Mucosa of rectum (tissue), 2 donors: ENCODE results near the gene TOGARAM2.

Experiments used
- H3K27ac ChIP-seq, 2 donors: one replicate each; pipeline ENCODE4 v1.7.0; 2013; ENCODE audit warnings: inconsistent platforms in 2 of 2, low read depth in 2 of 2, low read length in 2 of 2
- H3K27me3 ChIP-seq, 2 donors: one replicate each; pipeline ENCODE4 v1.7.0; 2013; ENCODE audit warnings: low read length in 2 of 2; ENCODE audit not compliant: control insufficient read depth in 2 of 2, insufficient read depth in 2 of 2
- H3K36me3 ChIP-seq, 2 donors: one replicate each; pipeline ENCODE4 v1.7.0; 2013; ENCODE audit warnings: low read length in 2 of 2; ENCODE audit not compliant: control insufficient read depth in 2 of 2, insufficient read depth in 2 of 2
- H3K4me1 ChIP-seq, 2 donors: one replicate each; pipeline ENCODE4 v1.7.0; 2013; ENCODE audit warnings: low read length in 2 of 2, mild to moderate bottlenecking in 1 of 2; ENCODE audit not compliant: control insufficient read depth in 2 of 2, insufficient read depth in 2 of 2
- H3K4me3 ChIP-seq, 2 donors: one replicate each; pipeline ENCODE4 v1.7.0; 2013; ENCODE audit warnings: low read length in 2 of 2
- H3K9ac ChIP-seq, 2 donors: one replicate each; pipeline ENCODE4 v1.7.0; 2013; ENCODE audit warnings: low read length in 2 of 2, low read depth in 1 of 2, mild to moderate bottlenecking in 1 of 2
- H3K9me3 ChIP-seq, 2 donors: one replicate each; pipeline ENCODE4 v1.7.0; 2013; ENCODE audit warnings: low read length in 2 of 2; ENCODE audit not compliant: control insufficient read depth in 2 of 2
- donor health status: healthy.
- donor health status: Normal muscosa, but diverticular disease.

Gene TOGARAM2

DNA sequence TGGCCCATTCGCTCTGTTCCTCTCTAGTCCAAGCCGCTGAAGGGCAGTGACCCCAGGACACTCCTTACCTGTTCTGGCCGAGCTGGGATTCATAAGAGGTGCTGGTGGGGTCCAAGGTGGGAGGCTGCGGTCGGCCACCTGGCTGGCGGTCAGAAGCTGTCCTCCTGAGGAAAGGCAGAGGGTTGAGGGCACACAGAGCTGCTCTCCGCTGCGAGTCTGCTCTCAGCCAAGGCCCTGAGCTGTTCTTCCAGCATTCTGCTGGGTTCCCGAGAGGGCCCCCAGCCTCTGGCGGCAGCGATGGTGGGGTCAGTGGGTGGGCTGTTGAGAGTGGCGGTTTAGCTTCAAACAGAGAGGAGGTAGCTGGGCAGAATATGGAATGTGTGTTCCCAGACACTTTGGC, 89.4 kb downstream of the TOGARAM2 start:
- H3K9me3 ChIP-seq = no peaks in the 10 kb centered on the region
- H3K4me3 ChIP-seq = no peak overlapping the region
- H3K9ac ChIP-seq = no peak overlapping the region
- no peaks in the 10 kb centered on the region for H3K36me3 ChIP-seq
- no peak overlapping the region for H3K27ac ChIP-seq
- H3K4me1 ChIP-seq = peaks cover 0 to 2% of the 10 kb centered on the region in 2 donors
- no peaks in the 10 kb centered on the region for H3K27me3 ChIP-seq

DNA sequence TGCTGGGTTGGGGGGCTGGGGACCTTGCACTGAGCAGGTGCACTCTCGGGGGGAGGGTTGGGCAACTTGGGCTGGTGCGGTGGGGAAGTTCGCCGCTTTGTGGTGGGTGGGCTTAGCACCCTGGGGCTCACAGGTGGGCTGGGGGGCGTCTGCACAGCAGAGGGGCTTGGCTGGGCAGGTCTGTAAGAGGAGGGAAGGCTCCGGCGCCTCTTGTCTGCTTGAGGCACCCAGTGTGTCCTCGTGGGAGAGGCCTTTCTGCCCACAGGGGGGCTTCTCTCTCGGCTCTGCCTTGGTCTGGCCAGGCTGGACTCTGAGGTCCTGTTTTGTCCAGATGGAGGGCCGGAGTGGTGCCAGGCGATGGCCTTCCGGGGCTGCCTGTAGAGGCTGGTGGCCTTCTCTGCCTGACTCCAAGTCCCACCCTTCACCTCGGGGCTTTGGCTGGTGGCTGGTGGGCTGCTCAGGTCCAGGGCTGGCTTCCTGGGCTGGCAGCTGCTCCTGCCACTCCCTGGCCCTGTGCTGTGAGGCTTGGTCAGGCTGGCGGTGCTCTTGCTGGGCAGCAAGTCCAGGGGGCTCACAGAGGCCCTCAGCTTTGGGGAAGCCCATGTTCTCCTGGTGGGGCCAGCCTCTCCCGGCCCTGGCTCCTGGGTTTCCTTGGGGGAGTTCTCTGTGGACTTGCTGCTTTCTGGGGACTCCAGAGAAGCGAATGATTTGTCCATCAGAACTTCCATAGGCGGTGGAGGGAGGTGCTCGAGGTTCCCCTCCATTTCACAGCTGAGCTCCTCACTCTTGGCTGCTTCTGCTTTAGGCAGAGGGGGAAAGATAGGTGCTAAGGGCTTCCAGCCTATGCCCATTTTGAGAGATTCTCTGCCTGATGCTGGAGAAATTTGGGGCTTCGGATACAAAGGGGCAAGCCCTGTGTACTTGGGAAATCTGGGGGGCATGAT, 90.2 kb downstream of the TOGARAM2 start:
- no peak overlapping the region for H3K4me3 ChIP-seq
- H3K36me3 ChIP-seq = no peaks in the 10 kb centered on the region
- no peaks in the 10 kb centered on the region for H3K9me3 ChIP-seq
- H3K27ac ChIP-seq = no peak overlapping the region
- H3K27me3 ChIP-seq = no peaks in the 10 kb centered on the region
- no peak overlapping the region for H3K9ac ChIP-seq
- no peaks in the 10 kb centered on the region for H3K4me1 ChIP-seq

DNA sequence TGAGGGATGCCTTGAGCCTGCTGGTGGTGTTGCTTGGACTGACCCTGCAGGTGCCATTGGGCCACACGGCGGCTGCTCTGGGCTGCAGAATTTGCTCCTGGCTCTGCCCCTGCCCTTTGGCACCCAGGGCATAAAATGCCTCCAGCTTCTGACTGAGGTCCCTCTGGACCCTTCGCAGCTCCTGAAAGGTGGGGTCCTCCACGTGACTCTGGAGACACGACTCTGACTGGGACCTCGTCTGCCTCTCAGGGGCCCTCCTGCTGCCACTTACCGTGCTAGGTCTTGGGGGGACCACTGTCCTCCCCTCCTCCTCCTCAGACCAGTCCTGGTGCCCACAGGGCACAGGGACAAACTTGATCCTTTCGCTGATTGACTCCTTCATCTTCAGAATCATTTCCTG, 91.2 kb downstream of the TOGARAM2 start:
- H3K27me3 ChIP-seq = no peaks in the 10 kb centered on the region
- H3K9ac ChIP-seq = no peak overlapping the region
- H3K36me3 ChIP-seq = no peaks in the 10 kb centered on the region
- no peaks in the 10 kb centered on the region for H3K4me1 ChIP-seq
- no peak overlapping the region for H3K4me3 ChIP-seq
- H3K9me3 ChIP-seq = no peaks in the 10 kb centered on the region
- no peak overlapping the region for H3K27ac ChIP-seq

DNA sequence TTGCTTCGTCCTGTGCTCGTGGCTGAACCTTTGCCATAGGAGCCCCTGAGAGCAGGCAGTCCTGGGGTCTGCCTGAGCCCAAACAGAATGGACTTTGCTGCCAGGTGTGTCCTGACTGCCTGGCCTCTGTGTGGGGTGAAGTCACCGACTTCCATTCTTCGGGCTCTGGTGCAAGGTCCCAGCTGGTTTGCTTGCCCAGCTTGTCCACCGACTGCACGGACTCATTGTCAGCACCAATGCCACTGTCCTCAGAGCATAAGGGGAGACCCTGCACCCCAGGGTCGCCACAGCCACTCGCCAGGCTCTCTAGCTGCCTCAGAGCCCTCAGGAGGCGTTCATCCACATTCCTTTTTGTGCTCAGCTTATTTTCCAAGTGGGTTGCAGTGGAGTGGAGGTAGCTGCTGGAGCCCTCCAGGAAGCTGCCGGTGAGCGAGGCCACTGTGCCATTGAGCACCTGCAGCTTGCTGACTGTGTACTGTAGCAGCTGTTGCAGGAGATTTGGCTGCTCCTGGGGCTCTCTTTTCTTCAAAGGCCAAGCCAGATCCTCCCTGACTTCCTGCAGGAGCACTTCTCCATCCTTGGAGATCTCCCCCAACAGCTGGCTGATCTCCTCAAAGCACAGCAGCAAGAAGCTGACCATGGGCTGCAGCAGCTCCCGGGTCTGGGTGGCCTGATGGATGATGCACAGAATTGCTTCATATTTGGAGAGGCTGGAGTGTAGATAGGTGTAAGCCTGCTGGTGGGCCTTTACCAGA, 92.0 kb downstream of the TOGARAM2 start:
- H3K4me3 ChIP-seq = no peak overlapping the region
- no peaks in the 10 kb centered on the region for H3K36me3 ChIP-seq
- no peaks in the 10 kb centered on the region for H3K4me1 ChIP-seq
- H3K9ac ChIP-seq = no peak overlapping the region
- no peaks in the 10 kb centered on the region for H3K27me3 ChIP-seq
- H3K9me3 ChIP-seq = no peaks in the 10 kb centered on the region
- no peak overlapping the region for H3K27ac ChIP-seq

DNA sequence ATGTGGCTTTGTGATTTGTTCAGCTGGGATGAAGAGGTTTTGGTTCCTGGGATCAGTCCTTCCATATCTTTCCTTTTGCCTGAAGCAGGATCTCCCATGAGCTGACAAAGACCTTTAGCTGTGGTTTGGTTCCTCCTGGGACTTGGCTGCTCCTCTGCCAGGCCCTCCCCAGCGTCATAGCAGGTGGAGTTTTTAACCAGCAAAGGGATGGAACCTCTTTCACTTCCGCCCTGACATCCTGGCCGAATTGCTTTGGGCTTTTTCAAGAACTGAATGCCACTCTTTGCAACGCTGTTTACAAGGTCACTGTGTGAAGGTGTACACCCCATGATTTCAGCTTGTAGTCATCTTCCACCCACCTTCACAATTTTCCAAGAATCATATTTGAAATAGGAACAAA, 92.8 kb downstream of the TOGARAM2 start:
- H3K4me1 ChIP-seq = no peaks in the 10 kb centered on the region
- no peaks in the 10 kb centered on the region for H3K27me3 ChIP-seq
- no peaks in the 10 kb centered on the region for H3K36me3 ChIP-seq
- H3K9me3 ChIP-seq = no peaks in the 10 kb centered on the region
- no peak overlapping the region for H3K27ac ChIP-seq
- H3K9ac ChIP-seq = no peak overlapping the region
- no peak overlapping the region for H3K4me3 ChIP-seq

DNA sequence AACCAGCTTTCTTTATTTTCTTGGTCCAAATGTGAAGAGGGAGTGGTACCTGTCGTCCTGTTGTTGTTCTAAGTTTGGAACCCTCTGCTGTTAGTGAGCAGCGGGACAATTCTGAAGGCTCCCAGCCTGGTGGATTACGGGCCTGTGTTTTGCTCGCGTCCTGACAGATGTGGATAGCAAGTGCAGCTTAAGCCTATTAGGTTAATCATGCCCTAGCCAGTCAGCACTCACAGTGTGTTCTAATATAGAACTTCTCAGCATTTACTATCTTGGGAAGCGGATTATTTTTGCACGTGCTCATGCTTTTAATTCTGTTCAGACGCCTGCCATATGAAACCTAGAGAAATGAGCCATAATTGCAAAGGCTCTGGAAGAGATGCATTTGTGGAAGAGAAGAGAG, 93.3 kb downstream of the TOGARAM2 start, which contains the start of gene PCARE:
Gene PCARE (minus strand): TSS at position 113 of the 400 bp plus-strand sequence. CDS start 262 bp downstream, outside the sequence.
- Histone ChIP-seq H3K27ac (no peak within 1 kb of the TSS), H3K4me3 (no peak within 1 kb of the TSS), H3K4me1 (no peaks in the 10 kb centered on the region), H3K36me3 (no peaks in the 10 kb centered on the region), H3K27me3 (no peaks in the 10 kb centered on the region), H3K9me3 (no peaks in the 10 kb centered on the region), H3K9ac (no peak within 1 kb of the TSS)

DNA sequence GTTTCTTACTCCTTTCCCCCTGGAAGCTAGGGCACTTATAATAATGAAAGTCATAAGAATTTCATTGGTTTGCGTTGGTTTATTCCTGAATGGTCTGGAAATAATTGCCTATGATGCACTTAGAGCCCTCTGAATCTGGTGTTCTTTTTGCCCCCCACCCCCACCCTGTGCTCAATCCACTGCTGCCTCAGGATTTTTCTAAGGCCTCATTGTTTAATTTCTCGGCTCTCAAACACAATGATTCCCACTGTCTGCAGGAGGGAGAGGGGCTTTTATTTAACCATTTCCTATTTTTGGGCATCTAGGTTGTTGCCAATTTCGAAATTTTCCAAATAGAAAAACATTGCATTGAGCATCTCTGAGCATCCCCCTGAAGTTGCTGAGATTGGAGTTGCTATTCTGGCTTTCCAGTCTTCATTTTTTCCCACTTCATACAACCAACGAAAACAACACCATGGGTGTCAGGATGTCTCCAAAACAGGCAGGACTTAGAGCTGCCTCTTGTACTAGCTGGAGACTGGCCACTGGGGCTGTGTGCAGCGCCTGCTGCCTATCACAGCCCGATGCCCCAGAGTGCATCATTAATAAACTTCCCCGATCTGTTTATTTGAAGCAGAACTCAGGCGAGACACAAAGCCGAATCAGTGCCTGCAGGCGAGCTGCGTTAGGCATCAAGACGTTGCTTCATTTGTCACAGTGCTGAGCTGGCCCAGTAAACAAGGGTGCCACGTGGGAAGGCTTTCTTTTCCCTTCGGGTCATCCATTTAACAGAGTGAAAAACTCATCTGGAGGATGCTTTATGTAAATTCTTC, 95.0 kb downstream of the TOGARAM2 start:
- Histone ChIP-seq H3K4me3 (no peak overlapping the region), H3K9ac (no peak overlapping the region), H3K9me3 (no peaks in the 10 kb centered on the region), H3K27me3 (no peaks in the 10 kb centered on the region), H3K27ac (no peak overlapping the region), H3K4me1 (no peaks in the 10 kb centered on the region), H3K36me3 (no peaks in the 10 kb centered on the region)

DNA sequence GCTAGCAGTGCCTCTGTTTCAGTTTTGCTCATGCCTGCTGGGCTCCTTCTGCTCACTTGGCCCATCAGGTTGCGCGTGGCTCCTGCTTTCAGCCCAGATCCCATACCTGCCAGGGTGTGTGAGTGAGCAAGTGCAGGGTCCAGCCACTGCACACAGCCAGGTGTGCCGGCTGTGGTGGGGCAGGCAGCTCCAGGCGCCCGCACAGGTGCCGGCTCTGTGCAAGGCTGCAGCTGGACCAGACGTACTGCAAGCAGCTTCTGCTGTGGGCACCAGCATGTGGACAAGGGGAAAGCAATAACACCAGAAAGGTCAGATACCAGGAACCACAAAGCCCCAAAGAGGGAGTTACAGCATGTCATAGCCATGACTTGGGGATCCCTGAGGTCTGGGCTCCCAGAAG, 98.8 kb downstream of the TOGARAM2 start:
- no peaks in the 10 kb centered on the region for H3K9me3 ChIP-seq
- H3K4me1 ChIP-seq = no peaks in the 10 kb centered on the region
- no peaks in the 10 kb centered on the region for H3K36me3 ChIP-seq
- H3K27ac ChIP-seq = no peak overlapping the region
- no peak overlapping the region for H3K4me3 ChIP-seq
- no peak overlapping the region for H3K9ac ChIP-seq
- H3K27me3 ChIP-seq = no peaks in the 10 kb centered on the region

DNA sequence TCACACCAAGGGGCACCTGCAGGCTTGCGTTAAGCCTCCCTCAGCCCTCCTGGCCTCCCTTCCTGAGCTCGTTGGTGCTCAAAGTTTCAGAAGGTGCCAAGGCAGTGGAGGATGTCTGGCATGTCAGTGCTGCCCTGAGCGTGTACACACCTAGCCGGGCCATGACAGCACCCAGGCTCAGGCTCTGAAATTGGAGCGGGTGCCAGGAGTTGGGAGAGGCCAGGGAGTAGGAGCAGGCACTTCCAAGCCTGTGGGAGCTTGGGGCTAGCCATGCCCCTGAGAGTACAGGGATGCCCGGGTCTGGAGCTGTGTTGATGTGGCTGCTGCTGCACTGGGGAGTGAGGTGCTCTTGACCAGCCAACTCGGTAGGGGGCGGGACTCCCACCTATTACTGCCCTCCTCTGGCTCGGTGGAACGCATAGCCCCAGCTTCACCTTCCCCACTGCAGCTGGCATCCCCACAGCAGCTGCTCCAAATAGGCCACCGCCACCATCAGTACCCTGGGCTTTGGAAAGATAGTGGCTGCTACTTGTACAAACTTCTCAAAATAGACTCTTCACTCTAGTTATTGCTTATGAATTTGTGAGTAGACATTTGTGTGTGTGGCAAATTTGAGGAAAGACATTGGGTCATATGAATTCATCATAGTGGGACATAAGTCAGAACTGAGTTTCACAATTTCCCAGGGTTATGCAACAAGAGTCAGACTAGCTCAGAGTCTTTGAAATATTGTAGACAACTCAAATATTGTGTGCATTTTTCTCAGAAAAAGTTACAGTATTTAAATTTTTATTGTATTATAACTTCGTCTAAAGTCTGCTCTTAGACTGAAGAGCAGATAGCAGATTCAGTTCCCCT, 100.0 kb downstream of the TOGARAM2 start:
- no peaks in the 10 kb centered on the region for H3K4me1 ChIP-seq
- no peaks in the 10 kb centered on the region for H3K9me3 ChIP-seq
- H3K36me3 ChIP-seq = no peaks in the 10 kb centered on the region
- no peak overlapping the region for H3K27ac ChIP-seq
- no peak overlapping the region for H3K9ac ChIP-seq
- no peak overlapping the region for H3K4me3 ChIP-seq
- H3K27me3 ChIP-seq = no peaks in the 10 kb centered on the region
